Smooth muscle cell of the pulmonary artery (primary cell): ENCODE data around the gene ZFP90. TPM values are rescaled to one million over a fixed set of nuclear protein-coding genes. Genes with fewer than 3 reads are reported as not detected.

Source experiments
- total RNA-seq: library from RNA; depleted of rRNA; stranded (reverse); fragments of >200 nt; gene quantifications from 2 replicates; pipeline ENCODE4 v1.2.3, GENCODE V29; 2014

ZFP90 gene
- total RNA-seq = 28.1 and 33.4 TPM in 2 replicates

DNA sequence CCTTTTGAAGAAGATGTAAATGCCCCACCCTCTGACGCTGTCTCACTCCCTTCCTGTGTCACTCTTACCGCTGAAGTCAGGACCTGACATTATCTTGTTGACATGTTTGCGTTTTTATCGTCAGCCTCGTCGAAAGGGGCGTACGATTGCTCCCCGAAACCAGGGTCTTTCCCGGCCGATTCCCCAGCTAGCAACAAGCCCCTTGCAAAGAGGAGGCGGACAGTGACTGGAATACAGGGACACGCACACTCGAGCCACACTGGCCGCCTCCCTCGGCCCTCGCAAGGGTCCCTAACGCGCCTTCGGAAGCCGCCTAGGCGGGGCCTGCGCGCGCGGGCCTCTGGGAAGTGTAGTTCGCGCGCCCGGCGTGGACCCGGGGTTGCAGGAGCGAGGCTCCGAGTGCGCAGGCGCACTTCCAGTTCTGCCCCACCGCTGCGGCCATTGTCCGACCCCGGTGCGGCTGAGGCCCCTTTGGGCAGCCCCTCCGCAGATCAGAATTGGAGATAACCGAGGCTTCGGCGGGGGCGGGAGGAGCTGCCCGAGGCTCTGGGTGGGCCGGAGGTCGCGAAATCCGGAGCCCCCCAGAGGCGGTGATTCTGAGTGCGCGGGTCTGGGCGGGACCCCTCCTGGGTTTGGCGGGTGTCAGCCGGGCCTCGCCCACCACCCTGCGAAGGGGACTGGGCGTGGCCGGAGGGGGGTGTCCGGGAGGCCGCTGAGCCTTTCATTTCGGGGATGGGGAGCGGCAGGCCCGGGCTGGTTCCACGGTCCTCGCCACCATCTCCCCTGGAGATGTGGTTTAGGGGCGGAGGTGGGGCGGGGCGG lies at the start of gene ZFP90:
Gene ZFP90, plus strand, starts transcription at position 412 of the 822 bp plus-strand sequence. CDS start 502 bp downstream, outside the sequence.

Other genes starting within 250 kb of the ZFP90 start
- gene SLC7A6OS, start 228.3 kb upstream of the ZFP90 start, total RNA-seq = 13.0 and 14.7 TPM in 2 replicates
- 37.2 and 47.4 TPM in 2 replicates for gene PRMT7, start 228.3 kb upstream of the ZFP90 start, total RNA-seq
- gene SMPD3, start 90.8 kb upstream of the ZFP90 start, total RNA-seq = 0.07 and 0.10 TPM in 2 replicates
- 0.66 and 1.1 TPM in 2 replicates for gene CDH3, start 106.0 kb downstream of the ZFP90 start, total RNA-seq
- 0.13 and 0.52 TPM in 2 replicates for gene CDH1, start 198.0 kb downstream of the ZFP90 start, total RNA-seq